CD4-positive, alpha-beta T cell treated with Interleukin-15 for 1 hour (primary cell): ENCODE results near the gene TYSND1.
"Not testable (repeated sequence)": the region's sequence is repeated elsewhere in the genome, so short reads cannot be mapped to it uniquely, and the experiment has no call there.

Experiments used
- DNase-seq: peaks from one replicate; pipeline ENCODE4 v3.0.0-alpha.2; 2020

Gene TYSND1, protein sequence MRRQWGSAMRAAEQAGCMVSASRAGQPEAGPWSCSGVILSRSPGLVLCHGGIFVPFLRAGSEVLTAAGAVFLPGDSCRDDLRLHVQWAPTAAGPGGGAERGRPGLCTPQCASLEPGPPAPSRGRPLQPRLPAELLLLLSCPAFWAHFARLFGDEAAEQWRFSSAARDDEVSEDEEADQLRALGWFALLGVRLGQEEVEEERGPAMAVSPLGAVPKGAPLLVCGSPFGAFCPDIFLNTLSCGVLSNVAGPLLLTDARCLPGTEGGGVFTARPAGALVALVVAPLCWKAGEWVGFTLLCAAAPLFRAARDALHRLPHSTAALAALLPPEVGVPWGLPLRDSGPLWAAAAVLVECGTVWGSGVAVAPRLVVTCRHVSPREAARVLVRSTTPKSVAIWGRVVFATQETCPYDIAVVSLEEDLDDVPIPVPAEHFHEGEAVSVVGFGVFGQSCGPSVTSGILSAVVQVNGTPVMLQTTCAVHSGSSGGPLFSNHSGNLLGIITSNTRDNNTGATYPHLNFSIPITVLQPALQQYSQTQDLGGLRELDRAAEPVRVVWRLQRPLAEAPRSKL

DNA sequence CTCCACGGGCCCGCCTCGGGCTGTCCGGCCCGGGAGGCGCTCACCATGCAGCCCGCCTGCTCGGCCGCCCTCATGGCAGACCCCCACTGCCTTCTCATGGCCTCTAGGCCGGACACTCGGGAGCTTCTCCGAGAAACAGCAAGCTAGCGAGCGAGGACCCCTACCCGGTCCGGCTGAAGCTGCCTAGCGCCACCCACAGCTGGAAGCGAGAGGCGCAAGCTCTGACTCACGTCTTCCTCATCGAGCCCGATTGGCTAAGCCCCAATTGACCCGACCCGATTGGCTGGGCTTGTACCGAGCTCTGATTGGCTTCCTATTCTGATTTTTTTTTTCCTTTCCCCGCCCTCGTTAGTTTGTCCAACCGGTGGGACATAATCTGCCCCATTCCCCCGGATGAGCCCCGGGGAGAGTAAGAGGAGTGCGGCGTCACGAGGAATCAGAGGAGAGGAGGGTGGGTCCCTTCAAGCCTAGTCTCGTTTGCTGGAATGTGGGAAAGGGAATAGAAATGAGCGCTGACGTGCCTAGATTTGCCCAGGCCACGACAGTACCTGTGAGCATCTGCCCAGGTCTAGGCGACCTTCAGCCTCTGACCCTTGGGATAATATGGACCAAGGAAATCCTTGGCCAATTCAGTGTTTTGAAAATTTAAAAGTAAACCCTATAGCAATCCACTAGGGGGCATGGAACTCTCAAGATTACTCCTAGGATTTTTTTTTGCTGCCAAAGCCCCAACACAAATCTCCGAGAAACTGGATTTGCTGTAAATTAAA is at the start of gene TYSND1:
Gene TYSND1 (minus strand): TSS at position 212 of the 770 bp plus-strand sequence. CDS start 114 bp downstream, at position 98.
- DNase-seq = peak; percentile 94

DNA sequence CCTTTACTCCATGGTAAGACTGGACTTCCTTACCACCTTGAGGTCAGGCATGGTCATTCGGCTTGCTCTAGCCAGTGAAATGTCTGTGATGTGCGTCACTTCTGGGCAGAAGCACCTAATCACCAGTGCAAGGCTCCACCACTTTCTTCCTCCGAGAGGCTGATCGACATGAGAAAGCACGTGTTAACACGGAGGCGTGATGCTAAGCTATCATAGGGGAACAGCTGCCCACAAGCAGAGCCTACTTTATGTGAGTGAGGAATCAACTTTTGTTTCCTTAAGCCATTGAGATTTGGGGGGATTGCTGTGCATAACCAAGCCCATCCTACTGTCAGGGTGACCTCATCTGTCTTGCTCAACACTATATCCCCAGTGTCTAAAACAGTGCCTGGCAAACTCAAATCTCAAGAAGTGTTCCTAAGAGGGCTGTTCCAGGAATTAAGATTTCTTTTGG is 46.9 kb upstream of the TYSND1 start:
- no peak for DNase-seq

DNA sequence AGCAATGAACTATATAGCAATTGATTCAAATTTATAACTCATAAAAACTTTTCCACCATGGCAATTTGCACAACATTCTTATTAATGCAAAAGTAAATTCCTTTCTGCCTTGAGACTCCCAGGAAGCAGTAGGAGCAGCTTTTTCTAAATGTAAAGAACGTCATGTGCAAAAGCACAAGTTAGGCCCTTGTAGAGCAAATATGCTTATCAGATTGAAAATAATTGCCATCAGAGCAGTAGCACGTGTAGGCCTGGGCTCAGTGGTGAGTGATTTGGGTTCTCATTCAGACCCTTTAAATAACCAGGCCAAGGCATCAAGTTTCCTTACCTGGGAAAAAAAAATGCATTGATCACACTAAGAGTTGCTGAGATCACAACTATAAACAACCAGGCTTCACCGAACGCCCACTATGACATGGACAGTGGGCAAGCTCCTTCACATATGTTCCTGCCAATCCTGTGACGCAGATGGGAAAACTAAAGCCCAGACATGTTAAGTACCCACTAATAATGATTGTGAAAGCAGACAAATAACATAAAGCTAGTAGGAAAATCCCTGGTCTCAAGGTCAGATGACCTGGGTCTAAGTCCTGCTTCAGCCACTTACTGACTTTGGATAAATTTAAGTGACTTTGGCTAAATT is 45.9 kb upstream of the TYSND1 start:
- DNase-seq = no peak

DNA sequence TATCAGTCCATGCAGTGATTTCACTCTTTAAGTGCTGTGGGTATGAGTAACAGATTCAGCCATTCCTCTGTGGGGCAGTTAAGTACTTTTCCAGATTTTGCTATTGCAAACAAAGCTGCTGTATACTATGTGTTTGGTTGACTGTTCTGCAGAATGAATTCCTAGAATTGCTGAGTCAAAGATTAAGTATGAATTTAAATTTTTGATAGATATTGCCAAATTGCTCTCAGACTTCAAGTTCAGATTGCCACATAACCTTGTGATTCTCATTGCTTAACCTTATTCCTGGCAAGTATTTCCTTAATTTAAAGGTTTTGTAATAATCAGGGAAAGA is 45.4 kb upstream of the TYSND1 start:
- no peak for DNase-seq

DNA sequence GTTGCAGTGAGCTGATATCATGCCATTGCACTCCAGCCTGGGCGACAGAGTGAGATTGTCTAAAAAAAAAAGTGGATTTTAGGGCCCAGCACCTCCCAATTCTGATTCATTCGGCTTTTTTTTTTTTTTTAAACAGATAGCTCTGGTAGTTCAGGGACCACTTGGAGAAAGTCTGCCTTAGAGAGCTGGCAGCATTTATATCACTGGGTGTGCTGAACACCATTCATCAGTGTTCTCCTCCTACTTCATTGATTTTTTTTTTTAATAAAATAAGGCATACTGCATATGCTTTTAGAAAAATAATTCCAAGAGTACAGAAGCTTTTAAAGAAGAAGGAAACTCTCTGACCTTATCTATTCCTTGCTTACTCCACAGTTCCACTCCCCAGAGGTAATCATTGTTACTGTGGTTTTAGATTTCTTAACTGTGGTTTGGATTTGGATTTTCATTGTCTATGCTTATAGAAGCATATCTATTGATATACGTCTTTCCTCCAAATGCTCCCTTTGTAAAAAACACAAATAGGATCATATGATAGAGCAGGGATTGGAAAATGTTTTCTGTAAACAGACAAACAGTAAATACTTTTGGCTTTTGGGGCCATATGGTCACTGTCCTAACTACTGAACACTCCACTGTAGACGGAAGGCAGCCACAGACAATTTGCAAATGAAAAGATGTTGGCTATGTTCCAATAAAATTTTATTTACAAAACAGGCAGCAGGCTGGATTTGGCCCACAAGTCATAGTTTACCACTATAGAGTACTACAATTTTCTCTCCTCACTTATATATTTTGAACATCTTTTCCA is 44.9 kb upstream of the TYSND1 start:
- DNase-seq = no peak

DNA sequence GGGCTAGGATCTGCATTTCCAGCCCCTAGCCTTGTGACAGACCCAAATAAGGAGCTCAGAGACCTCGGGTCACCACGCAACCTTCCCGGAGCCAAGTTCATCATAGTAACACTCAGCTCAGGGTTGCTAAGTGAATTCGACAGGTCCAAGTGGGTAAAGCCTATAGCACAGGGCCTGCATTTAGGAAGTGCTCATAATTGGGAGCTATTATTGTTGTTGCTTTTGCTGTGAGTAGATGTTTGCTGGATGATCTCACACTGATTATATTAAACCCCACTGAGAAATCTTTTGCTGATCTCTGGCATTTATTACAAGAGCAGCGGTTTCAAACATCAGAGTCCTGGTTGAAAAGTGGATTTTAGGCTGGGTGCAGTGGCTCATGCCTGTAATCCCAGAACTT is 44.1 kb upstream of the TYSND1 start:
- no peak for DNase-seq

DNA sequence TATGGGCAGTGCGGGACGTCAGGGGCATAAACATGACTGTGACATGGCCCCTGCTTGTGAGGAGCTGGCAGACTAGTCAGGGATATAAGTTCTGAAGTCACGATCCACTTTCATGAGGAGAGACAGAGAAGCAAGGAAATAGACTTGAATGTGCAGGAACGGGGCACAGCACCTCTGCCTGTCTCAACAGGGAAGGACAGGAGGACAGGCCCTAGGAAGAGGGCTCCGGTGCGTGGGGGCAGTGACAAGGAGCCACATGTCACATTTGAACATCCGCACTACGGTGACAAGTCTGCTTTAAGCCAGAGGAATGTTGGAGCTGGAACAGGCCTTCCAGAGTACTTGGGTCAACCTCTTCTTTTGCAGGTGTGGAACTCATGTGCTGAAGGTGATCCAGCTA is 43.6 kb upstream of the TYSND1 start:
- no peak for DNase-seq

DNA sequence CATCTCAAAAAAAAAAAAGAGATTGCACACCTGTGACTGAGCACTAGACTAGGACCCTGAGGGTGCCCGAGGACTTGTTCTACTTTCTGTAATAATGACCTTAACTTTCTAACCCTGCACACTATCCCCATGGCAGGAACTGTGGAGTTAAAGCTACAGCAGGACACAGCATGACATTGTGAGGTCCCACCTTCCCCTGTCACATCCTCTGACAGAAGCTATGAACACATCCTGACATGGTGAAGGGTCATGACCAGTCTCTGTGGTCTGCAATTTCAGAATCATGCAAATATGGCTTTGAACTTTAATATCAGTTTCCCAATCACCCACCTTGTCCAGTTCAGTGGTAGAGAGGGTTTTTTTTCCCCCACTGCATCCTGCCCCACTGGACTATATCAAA is 42.3 kb upstream of the TYSND1 start:
- no peak for DNase-seq

DNA sequence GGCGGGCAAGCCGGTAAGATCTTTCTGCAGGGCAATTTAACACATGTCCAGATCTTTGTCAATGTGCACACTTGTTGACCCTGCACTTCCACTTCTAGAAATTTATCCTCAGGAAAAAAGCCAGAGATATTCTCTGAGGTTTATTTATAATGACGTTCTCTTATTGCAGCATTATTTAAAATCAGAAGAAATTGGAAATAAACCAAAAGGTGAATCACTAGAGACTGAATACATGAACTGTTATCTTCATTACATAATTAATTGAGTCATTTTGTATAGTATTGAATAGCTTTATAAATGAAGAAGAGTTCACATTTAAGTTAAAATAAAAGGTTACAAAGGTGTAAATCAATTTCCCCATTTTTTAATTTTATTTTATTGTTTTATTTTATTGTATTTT is 40.1 kb upstream of the TYSND1 start:
- DNase-seq = no peak

DNA sequence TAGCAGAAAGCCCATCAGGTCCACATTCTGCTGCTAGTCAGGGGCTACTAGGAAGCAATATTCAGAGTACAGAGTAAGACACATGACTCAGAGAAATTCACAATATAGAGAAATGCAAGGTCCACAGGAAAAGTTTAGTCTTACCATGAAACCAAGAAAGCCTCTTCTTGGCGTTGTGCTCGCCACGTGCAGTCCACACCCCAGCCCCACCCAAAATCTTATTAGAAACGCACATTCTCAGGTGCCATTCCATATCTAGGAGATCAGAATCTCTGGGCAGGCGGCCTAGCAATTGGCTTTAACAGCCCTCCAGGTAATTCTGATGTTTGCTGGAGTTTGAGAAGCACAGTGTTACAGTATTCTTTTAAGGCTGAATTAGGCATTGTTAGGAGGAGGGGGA is 39.6 kb upstream of the TYSND1 start:
- no peak for DNase-seq

DNA sequence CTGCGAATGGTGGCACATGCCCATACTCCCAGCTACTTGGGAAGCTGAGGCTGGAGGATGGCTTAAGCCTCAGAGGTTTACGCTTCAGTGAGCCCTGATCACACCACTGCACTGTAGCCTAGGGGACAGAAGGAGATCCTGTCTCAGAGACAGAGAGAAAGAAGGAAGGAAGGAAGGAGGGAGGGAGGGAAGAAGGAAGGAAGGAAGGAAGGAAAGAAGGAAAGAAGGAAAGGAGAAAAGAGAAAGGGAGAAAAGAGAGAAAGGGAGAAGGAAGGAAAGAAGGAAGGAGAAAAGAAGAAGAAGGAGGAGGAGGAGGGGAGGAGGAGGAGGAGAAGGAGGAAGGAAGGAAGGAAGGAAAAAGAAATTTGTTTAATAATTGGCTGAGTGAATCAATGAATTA is 36.8 kb upstream of the TYSND1 start:
- DNase-seq = no peak

DNA sequence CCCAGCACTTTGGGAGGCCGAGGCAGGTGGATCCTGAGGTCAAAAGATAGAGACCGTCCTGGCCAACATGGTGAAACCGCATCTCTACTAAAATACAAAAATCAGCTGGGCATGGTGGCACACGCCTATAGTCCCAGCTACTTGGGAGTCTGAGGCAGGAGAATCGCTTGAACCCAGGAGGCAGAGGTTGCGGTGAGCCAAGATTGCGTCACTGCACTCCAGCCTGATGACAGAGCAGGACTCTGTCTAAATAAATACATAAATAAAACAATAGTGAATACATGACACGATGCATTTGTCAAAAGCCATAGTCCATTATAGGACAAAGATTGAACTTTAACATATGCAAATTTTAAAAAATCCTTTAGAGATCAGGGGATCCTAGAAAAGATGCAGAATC is 32.7 kb upstream of the TYSND1 start:
- DNase-seq = not testable (repeated sequence)

DNA sequence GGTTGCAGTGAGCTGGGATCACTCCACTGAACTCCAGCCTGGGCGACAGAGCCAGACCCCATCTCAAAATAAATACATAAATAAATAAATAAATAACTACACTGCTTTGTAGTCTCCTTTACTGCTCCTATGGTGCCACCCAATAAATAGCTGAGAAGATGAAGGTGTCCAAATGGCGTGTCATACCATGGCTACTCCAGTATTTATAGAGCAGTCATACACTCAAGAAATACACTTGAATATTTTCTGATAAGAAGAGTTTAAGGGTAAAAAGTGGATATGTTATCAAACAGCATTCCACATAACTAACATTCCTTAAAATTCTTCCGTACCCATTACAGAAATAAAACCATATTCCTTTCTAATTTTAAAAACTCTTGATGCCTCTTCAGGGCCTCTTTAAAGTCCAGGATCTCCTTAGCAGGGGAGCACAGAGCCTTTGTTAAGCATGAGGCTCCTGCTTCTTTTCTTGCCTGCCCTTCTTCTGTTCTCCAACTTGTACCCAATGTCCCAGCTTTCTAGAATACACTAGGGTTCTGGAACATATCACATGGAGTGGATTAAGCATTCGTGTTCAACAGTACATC is 31.7 kb upstream of the TYSND1 start:
- no peak for DNase-seq

DNA sequence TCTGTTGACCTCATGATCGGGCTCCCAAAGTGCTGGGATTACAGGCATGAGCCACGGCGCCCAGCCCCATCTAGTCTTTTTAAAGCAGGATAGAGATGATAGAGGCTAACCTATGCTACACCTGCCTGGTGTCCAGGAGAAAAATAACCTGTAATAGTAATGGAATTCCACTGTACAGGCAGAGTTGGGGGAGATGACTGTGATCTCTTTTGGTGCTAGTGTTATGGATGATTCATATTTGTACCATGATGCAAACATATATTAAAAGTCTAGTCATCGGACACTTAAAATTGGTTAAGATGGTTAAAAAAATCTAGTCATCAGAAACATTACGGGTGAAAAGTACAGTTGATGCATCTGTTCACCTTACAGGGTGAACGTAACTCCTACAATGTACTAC is 29.9 kb upstream of the TYSND1 start:
- DNase-seq = no peak

DNA sequence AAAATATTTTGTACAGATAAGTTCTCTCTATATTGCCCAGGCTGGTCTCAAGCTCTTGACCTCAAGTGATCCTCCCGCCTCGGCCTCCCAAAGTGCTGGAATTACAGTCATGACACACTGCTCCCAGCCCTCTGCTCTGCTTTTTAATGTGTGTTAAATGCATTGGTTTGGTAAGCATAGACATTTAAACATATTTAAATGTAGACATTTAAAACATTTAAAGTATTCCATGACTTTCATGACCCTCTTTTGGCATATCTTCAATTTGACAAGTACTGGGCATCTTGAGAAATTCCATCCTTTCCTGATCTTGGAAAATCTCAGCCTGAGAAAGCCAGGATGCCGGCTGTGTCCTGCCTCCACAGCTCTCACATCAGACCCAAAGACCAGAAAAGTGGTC is 29.0 kb upstream of the TYSND1 start:
- no peak for DNase-seq

DNA sequence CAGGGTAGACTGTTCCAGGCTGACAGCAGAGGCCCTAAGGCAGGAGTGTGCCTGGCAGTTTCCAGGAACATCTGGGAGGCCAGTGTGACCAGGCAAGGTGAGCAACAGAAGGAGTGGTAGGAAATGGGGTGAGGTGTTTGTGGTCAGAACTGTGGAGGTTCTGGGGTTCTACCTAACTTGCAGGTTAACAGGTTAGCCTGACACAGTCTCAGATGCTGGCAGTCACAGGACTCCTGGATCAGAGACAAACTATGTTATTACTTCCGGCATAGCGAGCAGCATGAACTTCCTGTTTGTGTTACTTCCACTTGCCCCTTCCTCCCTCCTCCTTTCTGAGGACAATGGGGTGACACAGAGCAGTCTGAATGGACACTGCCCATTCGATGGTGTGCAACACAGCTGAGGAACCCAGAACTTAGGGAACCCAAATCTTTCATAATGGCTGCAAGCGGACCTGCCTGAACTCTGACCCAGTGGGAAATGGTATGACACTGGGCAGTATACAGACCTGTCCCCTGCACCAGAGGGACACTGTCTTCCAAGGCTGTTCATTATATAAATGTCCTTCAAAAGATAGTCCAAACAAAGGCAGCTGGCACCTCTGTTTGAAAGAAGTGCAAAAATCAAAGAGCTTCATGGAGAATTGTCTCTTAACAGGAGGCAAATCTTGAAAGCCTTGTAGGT is 27.7 kb upstream of the TYSND1 start:
- DNase-seq = peak; percentile 62

DNA sequence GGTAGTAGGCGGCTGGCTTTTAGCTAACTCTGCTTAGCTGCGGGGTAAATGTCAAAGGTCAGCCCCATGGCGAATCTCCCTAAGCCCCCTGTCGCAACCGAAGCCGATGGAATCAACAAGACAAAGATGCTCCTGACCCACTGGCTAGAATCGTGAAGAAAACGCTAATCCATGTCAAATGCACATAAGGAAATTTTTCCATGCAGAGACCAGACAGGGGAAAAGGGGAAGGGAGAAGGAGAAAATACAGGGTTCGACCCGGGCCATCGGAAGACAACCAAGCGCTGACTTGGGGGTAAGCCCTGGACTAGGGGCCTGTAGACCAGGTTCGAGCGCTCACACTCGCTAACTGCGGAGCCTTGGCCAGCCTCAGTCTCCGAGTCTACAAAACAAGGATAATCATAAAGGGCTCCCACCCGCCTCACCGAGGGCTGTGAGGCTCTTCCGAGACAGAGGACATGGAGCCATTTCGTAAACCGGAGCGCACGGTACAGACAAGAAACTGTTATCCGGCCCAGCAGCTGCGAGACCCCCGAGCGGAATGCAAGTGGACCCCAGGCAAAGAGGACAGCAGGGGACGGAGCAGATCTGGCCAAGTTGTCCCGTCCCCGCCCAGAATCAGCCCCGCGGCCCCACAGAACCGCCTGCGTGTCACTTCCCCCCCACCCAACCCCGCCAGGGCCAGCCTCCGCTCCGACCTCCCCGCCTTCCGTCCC is 23.3 kb upstream of the TYSND1 start:
- DNase-seq = no peak

DNA sequence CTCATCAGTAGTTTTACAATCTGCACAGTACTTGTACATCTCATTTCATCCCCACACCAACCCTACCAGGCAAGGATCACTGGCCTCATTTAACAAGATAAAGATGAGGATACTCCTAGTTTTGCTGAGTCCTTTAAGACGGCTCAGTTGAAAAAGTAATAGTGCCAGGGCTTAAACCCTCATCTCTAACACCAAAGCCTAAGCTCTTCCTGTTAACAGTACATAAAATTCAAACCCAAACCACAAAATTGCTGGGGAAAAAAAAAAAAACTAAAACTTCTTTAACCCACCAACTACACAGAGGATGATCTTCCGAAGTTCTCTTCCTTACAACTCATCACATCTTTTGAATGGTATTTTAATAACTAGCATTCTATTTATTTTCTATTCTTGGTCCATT is 22.5 kb upstream of the TYSND1 start:
- no peak for DNase-seq

DNA sequence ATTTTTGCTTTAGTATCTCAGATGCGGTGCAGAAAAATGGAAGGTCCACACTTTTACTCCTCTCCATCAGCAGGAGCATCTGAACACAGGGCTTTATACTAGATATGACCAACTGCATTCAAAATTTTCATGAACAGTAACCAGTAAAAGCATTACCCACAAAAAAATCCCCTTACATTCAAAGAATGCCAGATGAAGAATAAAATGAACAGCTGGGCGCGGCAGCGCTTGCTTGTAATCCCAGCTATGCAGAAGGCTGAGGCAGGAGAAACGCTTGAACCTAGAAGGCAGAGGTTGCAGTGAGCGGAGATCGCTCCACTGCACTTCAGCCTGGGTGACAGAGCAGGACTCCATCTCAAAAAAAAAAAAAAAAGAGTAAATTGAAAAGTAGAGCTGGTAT is 20.7 kb upstream of the TYSND1 start:
- DNase-seq = no peak

DNA sequence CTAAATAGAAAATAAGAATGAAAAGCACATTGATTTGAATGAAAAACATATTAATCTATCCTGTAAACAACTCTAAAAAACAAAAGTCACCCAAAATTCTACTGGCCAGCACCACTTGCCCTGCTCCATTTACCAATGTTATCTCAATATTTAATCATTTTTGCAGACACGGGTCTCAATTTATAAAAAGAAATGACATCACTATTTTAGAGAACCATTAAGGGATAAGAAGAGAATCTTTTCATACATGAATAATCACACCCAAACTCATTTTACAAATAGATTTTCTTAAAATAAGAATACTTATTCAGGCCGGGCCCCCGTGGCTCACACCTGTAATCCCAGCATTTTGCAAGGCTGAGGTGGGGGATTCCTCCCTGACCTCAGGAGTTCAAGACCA is 19.9 kb upstream of the TYSND1 start:
- DNase-seq = no peak

DNA sequence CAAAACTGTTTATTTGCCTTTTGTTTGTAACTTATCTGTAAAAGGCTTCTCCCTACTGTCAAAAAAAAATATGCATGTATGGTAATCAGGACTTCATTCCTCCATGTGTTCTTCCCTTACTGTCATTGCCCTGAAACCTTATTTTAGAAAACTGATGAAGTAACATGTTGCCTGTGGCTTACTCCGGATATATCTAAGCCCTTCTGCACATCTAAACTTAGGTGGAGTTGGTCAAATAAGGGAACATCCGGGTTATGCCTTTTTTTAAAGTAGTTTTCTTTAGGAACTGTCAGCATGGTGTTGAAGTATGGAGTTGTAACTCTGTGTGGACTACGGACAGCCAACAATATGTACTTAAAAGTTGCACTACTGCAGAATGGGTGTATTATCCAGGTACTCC is 17.7 kb upstream of the TYSND1 start:
- DNase-seq = no peak
